HepG2 (cell line): ENCODE results near the gene ENPP1. TPM values are rescaled to one million over a fixed set of nuclear protein-coding genes. Genes with fewer than 3 reads are reported as not detected.

Experiments used
- ATAC-seq: fragments of 200-7000 bp; cut with Tn5 transposase; 3 replicates; pipeline ENCODE4 v1.9.1; 2020; ENCODE audit warnings: mild to moderate bottlenecking, moderate library complexity
- BruUV-seq: library from RNA; stranded (reverse); fragments of 400-500 nt; replicated peaks from 2 replicates; lab custom pipeline; 2021; lab: Mats Ljungman, UMichigan
- CTCF ChIA-PET: fragments of 300-600 bp; formaldehyde crosslinking; extraction: SDS; loops from one replicate; lab custom pipeline; 2021; ENCODE audit warnings: low total read pairs, inconsistent platforms, low intra/inter-chr PET ratio; lab: Yijun Ruan, JAX
- POLR2A ChIA-PET: fragments of 350-600 bp; sonication (Branson Sonifier 250); formaldehyde crosslinking; loops from one replicate; lab custom pipeline; 2020; ENCODE audit warnings: antibody characterized with exemption, inconsistent platforms; lab: Yijun Ruan, JAX
- DNase-seq: peaks from one replicate; pipeline ENCODE4 v3.0.0-alpha.2; 2015; ENCODE audit warnings: low spot score
- FAIRE-seq: peaks from 3 replicates; lab custom pipeline; 2011; peaks lifted over from hg19 to GRCh38; lab: Jason Lieb, UNC
- H2AFZ ChIP-seq: one replicate; pipeline ENCODE4 v1.6.1; 2011; ENCODE audit warnings: low read length, inconsistent platforms
- H3K27ac ChIP-seq: fragments of 300-600 bp; 3 replicates; pipeline ENCODE4 v1.8.0; 2011; ENCODE audit warnings: mixed run types, mild to moderate bottlenecking, mixed read lengths, low read length, inconsistent platforms; ENCODE audit not compliant: insufficient read depth; ENCODE audit errors: extremely low read length
- H3K27me3 ChIP-seq, 2 experiments: fragments of 200-600 bp in 1 of 2; 2 replicates in 1 of 2; 3 replicates in 1 of 2; pipeline versions ENCODE4 v1.6.0 to v1.8.0; 2011; ENCODE audit warnings: low read length in 2 of 2, mild to moderate bottlenecking in 2 of 2, moderate library complexity in 2 of 2, inconsistent platforms in 1 of 2; ENCODE audit not compliant: insufficient read depth in 2 of 2, control insufficient read depth in 1 of 2
- H3K36me3 ChIP-seq, 2 experiments: fragments of 200-600 bp in 1 of 2; replicated peaks in 1 of 2; 2 replicates in 1 of 2; 3 replicates in 1 of 2; pipeline versions ENCODE4 v1.5.1 to v1.8.0; 2011; ENCODE audit warnings: low read length in 2 of 2, inconsistent platforms in 1 of 2; ENCODE audit not compliant: insufficient read depth in 2 of 2, control insufficient read depth in 1 of 2
- H3K4me1 ChIP-seq: 2 replicates; pipeline ENCODE4 v1.5.1; 2012; ENCODE audit warnings: low read length, inconsistent platforms; ENCODE audit not compliant: insufficient read depth
- H3K4me2 ChIP-seq: 2 replicates; pipeline ENCODE4 v1.6.0; 2011; ENCODE audit warnings: low read depth, low read length, inconsistent platforms
- H3K4me3 ChIP-seq, 3 experiments: fragments of 200-600 bp in 1 of 3; sonication (generic), shearing (Covaris generic) in 1 of 3; replicated peaks in 1 of 3; 2 replicates each; pipeline ENCODE4 v1.5.1; 2011 to 2016; ENCODE audit warnings: low read length in 3 of 3, inconsistent platforms in 2 of 3, low read depth in 2 of 3, mild to moderate bottlenecking in 2 of 3, control low read depth in 1 of 3, mixed read lengths in 1 of 3; ENCODE audit not compliant: insufficient read depth in 1 of 3
- H3K79me2 ChIP-seq: one replicate; pipeline ENCODE4 v1.6.1; 2011; ENCODE audit warnings: low read length, inconsistent platforms; ENCODE audit not compliant: insufficient read depth
- H3K9ac ChIP-seq: 2 replicates; pipeline ENCODE4 v1.6.0; 2011; ENCODE audit warnings: mild to moderate bottlenecking, low read depth, low read length, inconsistent platforms; ENCODE audit not compliant: insufficient read depth
- H3K9me3 ChIP-seq: 2 replicates; pipeline ENCODE4 v1.5.1; 2012; ENCODE audit warnings: mild to moderate bottlenecking, low read length
- H4K20me1 ChIP-seq: 2 replicates; pipeline ENCODE4 v1.6.0; 2011; ENCODE audit warnings: inconsistent platforms, mild to moderate bottlenecking, low read length, moderate library complexity; ENCODE audit not compliant: insufficient read depth
- ATF4 ChIP-seq, 2 experiments: fragments of 450-650 bp in 1 of 2; sonication (generic) in 1 of 2; formaldehyde crosslinking; IDR thresholded peaks; 2 replicates each; pipeline versions ENCODE4 v1.5.0 to v1.8.0; 2020 to 2022; ENCODE audit warnings: mild to moderate bottlenecking in 1 of 2, missing genetic modification reagents in 1 of 2
- CC2D1A ChIP-seq: sonication (generic); formaldehyde crosslinking; IDR thresholded peaks from 2 replicates; pipeline ENCODE4 v1.8.1; 2023; ENCODE audit warnings: mild to moderate bottlenecking, missing genetic modification reagents
- CREM ChIP-seq, 2 experiments: sonication (generic) in 1 of 2; formaldehyde crosslinking in 1 of 2; IDR thresholded peaks; 2 replicates each; pipeline versions ENCODE4 v1.4.0 to v1.6.1; 2016 to 2020; ENCODE audit warnings: antibody characterized with exemption in 1 of 2, mild to moderate bottlenecking in 1 of 2, missing genetic modification reagents in 1 of 2
- FOXA3 ChIP-seq: IDR thresholded peaks from 2 replicates; pipeline ENCODE4 v1.6.1; 2016; ENCODE audit warnings: missing genetic modification reagents, missing compliant biosample characterization
- GABPB1 ChIP-seq: IDR thresholded peaks from 2 replicates; pipeline ENCODE4 v1.6.1; 2016; ENCODE audit warnings: mild to moderate bottlenecking, missing genetic modification reagents, moderate library complexity, missing compliant biosample characterization
- GFI1 ChIP-seq: sonication (generic); formaldehyde crosslinking; IDR thresholded peaks from 2 replicates; pipeline ENCODE4 v1.5.0; 2020; ENCODE audit warnings: missing genetic modification reagents, mild to moderate bottlenecking, borderline replicate concordance
- IRF2 ChIP-seq: IDR thresholded peaks from 2 replicates; pipeline ENCODE4 v1.6.1; 2018; ENCODE audit warnings: missing genetic modification reagents, missing compliant biosample characterization
- JUN ChIP-seq: sonication (generic); formaldehyde crosslinking; IDR thresholded peaks from 2 replicates; pipeline ENCODE4 v1.4.0; 2020; ENCODE audit warnings: mild to moderate bottlenecking, missing genetic modification reagents
- SKIL ChIP-seq: sonication (generic); formaldehyde crosslinking; IDR thresholded peaks from 2 replicates; pipeline ENCODE4 v1.8.0; 2022; ENCODE audit warnings: missing genetic modification reagents, mild to moderate bottlenecking, moderate library complexity, borderline replicate concordance
- STAG1 ChIP-seq: sonication (generic); formaldehyde crosslinking; IDR thresholded peaks from 2 replicates; pipeline ENCODE4 v1.4.0; 2020; ENCODE audit warnings: missing genetic modification reagents
- ZNF251 ChIP-seq: sonication (generic); formaldehyde crosslinking; IDR thresholded peaks from 2 replicates; pipeline ENCODE4 v1.9.0; 2021; ENCODE audit warnings: mild to moderate bottlenecking, missing genetic modification reagents
- ZNF432 ChIP-seq: sonication (generic); formaldehyde crosslinking; IDR thresholded peaks from 2 replicates; pipeline ENCODE4 v1.5.0; 2020; ENCODE audit warnings: missing genetic modification reagents, mild to moderate bottlenecking, borderline replicate concordance
- ZNF572 ChIP-seq: sonication (generic); formaldehyde crosslinking; IDR thresholded peaks from 2 replicates; pipeline ENCODE4 v1.5.1; 2020; ENCODE audit warnings: mild to moderate bottlenecking, missing genetic modification reagents
- in situ Hi-C: cut with HindIII; loops from 2 replicates; pipeline ENCODE4 v1.10.0; 2017; ENCODE audit warnings: low pct_unique_long_range_greater_than_20kb; ENCODE audit not compliant: extremely low pct_ligation_motif_present
- intact Hi-C: fragments of 100-400 bp; cut with micrococcal nuclease; formaldehyde crosslinking; loops from one replicate; pipeline ENCODE4 v1.10.0; 2022; ENCODE audit not compliant: unreplicated experiment
- polyA plus RNA-seq, 8 experiments: library from polyadenylated mRNA; depleted of rRNA in 3 of 8; stranded (reverse) in 7 of 8; unstranded in 1 of 8; fragments of >200 nt; fragmentation: Illumina TruSeq in 4 of 8; extraction: Trizol in 4 of 8; gene quantifications; 2 replicates each; pipeline versions ENCODE4 v1.2.1 to v1.2.3, GENCODE V29; 2011 to 2016; ENCODE audit warnings: low read depth in 4 of 8, missing spikeins in 1 of 8, mixed read lengths in 1 of 8; ENCODE audit not compliant: insufficient read depth in 1 of 8
- total RNA-seq, 5 experiments: library from RNA; depleted of rRNA; stranded (reverse); fragments of >200 nt; fragmentation: Illumina TruSeq; extraction: Trizol; gene quantifications; 2 replicates each; pipeline ENCODE4 v1.2.3, GENCODE V29; 2016; ENCODE audit warnings: low read depth in 1 of 5
- TF ChIP-seq, protein P1 (sequence below): IDR thresholded peaks from 2 replicates; pipeline ENCODE4 v1.4.0; 2020; ENCODE audit warnings: mild to moderate bottlenecking, missing genetic modification reagents
- TF ChIP-seq, protein P2 (sequence below): sonication (generic); formaldehyde crosslinking; IDR thresholded peaks from 2 replicates; pipeline ENCODE4 v1.4.0; 2020; ENCODE audit warnings: missing genetic modification reagents

ENPP1 gene
- total and polyA plus RNA-seq, 2 of the 13 experiments (the other 11 are each of a cell fraction or from before 2014, with no cell fraction given): 56.5 to 160 TPM

DNA sequence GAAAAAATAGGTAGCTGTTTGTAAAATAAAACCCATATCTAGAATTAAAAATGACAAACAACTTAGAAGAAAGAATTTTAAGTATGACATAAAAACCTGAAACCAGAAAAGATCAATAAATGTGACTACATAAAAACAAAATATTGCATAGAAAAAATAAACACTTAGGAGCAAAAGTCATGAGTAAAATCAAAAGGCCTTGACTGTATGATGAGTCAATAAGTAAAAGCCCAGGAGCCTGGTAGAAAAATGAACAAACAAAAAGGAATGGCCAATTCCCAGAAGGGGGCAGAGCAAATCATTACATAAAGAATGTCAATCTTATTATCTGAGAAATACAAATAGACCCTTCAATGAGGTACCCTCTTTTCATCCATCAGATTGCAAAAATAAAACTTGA lies 20.7 kb upstream of the ENPP1 start:
- ChIA-PET POLR2A (interaction anchor here (1.6 kb wide), 1 partner anchor 32 kb away, joined by 6 read pairs; no protein-coding TSS in a partner anchor), CTCF (no interaction called here)
- DNase-seq: peak; percentile 59
- no peak for TF ChIP-seq ZNF432 (CRISPR knock-in tag)
- TF ChIP-seq FOXA3 (CRISPR knock-in tag): peak; percentile 67
- TF ChIP-seq ZNF251: no peak
- TF ChIP-seq CC2D1A (CRISPR knock-in tag): no peak
- TF ChIP-seq, protein P1, sequence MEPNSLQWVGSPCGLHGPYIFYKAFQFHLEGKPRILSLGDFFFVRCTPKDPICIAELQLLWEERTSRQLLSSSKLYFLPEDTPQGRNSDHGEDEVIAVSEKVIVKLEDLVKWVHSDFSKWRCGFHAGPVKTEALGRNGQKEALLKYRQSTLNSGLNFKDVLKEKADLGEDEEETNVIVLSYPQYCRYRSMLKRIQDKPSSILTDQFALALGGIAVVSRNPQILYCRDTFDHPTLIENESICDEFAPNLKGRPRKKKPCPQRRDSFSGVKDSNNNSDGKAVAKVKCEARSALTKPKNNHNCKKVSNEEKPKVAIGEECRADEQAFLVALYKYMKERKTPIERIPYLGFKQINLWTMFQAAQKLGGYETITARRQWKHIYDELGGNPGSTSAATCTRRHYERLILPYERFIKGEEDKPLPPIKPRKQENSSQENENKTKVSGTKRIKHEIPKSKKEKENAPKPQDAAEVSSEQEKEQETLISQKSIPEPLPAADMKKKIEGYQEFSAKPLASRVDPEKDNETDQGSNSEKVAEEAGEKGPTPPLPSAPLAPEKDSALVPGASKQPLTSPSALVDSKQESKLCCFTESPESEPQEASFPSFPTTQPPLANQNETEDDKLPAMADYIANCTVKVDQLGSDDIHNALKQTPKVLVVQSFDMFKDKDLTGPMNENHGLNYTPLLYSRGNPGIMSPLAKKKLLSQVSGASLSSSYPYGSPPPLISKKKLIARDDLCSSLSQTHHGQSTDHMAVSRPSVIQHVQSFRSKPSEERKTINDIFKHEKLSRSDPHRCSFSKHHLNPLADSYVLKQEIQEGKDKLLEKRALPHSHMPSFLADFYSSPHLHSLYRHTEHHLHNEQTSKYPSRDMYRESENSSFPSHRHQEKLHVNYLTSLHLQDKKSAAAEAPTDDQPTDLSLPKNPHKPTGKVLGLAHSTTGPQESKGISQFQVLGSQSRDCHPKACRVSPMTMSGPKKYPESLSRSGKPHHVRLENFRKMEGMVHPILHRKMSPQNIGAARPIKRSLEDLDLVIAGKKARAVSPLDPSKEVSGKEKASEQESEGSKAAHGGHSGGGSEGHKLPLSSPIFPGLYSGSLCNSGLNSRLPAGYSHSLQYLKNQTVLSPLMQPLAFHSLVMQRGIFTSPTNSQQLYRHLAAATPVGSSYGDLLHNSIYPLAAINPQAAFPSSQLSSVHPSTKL (CRISPR knock-in tag): peak; percentile 45; the same call in 1 of the 2 replicates
- no peak for TF ChIP-seq GABPB1 (CRISPR knock-in tag)
- TF ChIP-seq ZNF572 (CRISPR knock-in tag): no peak
- peak in 1 of 2 experiments; percentile 86; a peak in 2 of 4 replicates for TF ChIP-seq ATF4 (CRISPR knock-in tag; IDR thresholded peaks at IDR 0.05)
- TF ChIP-seq SKIL: no peak
- TF ChIP-seq STAG1 (CRISPR knock-in tag): no peak
- TF ChIP-seq IRF2 (CRISPR knock-in tag): no peak
- no peak for TF ChIP-seq JUN (CRISPR knock-in tag)
- TF ChIP-seq CREM (IDR thresholded peaks at IDR 0.05): peak; percentile 60; the same call in 1 of the 2 replicates
- TF ChIP-seq CREM (CRISPR knock-in tag; IDR thresholded peaks at IDR 0.05): no peak
- TF ChIP-seq, protein P2, sequence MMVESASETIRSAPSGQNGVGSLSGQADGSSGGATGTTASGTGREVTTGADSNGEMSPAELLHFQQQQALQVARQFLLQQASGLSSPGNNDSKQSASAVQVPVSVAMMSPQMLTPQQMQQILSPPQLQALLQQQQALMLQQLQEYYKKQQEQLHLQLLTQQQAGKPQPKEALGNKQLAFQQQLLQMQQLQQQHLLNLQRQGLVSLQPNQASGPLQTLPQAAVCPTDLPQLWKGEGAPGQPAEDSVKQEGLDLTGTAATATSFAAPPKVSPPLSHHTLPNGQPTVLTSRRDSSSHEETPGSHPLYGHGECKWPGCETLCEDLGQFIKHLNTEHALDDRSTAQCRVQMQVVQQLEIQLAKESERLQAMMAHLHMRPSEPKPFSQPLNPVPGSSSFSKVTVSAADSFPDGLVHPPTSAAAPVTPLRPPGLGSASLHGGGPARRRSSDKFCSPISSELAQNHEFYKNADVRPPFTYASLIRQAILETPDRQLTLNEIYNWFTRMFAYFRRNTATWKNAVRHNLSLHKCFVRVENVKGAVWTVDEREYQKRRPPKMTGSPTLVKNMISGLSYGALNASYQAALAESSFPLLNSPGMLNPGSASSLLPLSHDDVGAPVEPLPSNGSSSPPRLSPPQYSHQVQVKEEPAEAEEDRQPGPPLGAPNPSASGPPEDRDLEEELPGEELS (CRISPR knock-in tag): peak; percentile 42; the same call in 1 of the 2 replicates
- 0 out of 2 replicates have a peak, but pooled peaks have one; percentile 21 for TF ChIP-seq GFI1 (CRISPR knock-in tag)

More for the DNA sequence above, 20.7 kb upstream of the ENPP1 start:
- Histone ChIP-seq H3K27ac (no peak overlapping the region), H3K79me2 (no peaks in the 10 kb centered on the region), H4K20me1 (no peaks in the 10 kb centered on the region), H3K9me3 (no peaks in the 10 kb centered on the region), H3K4me2 (no peak overlapping the region), H3K9ac (no peak overlapping the region), H3K4me1 (peaks cover 36% of the 10 kb centered on the region), H3K36me3 (no peaks in the 10 kb centered on the region), H2AFZ (no peak overlapping the region), H3K4me3 (no peak overlapping the region), H3K27me3 (no peaks in the 10 kb centered on the region)
- no peak for ATAC-seq
- no peak for FAIRE-seq
- in situ Hi-C loops: no loop called here
- intact Hi-C loops: loop anchor here (5.0 kb wide), 1 partner anchor 90 kb away; no protein-coding TSS in a partner anchor
- no TSS peak for BruUV-seq
